GM12891 (cell line): Measurements from ENCODE around the gene PSMD10.

ENCODE experiments used
- POLR2A ChIP-seq: IDR thresholded peaks from 2 replicates; pipeline ENCODE4 v1.6.1; 2011; ENCODE audit warnings: low read depth, low read length, control low read depth
- POLR2AphosphoS5 ChIP-seq: IDR thresholded peaks from 2 replicates; pipeline ENCODE4 v1.6.1; 2011; ENCODE audit warnings: low read depth, low read length, control low read depth
- POU2F2 ChIP-seq: IDR thresholded peaks from 2 replicates; pipeline ENCODE4 v1.6.1; 2011; ENCODE audit warnings: low read depth, mild to moderate bottlenecking, control low read depth, low read length, moderate library complexity
- SPI1 ChIP-seq: IDR thresholded peaks from 2 replicates; pipeline ENCODE4 v1.6.1; 2011; ENCODE audit warnings: low read depth, low read length, control low read depth
- TAF1 ChIP-seq: IDR thresholded peaks from 2 replicates; pipeline ENCODE4 v1.6.1; 2011; ENCODE audit warnings: low read depth, low read length, control low read depth

GRCh38 chrX:108071578-108071977 lies 19.8 kb downstream of the PSMD10 start:
- TF ChIP-seq POLR2AphosphoS5 (no peak), POLR2A (no peak), SPI1 (no peak), TAF1 (no peak), POU2F2 (no peak)
